ENCODE results near the gene CTBS.

The CTBS gene

DNA sequence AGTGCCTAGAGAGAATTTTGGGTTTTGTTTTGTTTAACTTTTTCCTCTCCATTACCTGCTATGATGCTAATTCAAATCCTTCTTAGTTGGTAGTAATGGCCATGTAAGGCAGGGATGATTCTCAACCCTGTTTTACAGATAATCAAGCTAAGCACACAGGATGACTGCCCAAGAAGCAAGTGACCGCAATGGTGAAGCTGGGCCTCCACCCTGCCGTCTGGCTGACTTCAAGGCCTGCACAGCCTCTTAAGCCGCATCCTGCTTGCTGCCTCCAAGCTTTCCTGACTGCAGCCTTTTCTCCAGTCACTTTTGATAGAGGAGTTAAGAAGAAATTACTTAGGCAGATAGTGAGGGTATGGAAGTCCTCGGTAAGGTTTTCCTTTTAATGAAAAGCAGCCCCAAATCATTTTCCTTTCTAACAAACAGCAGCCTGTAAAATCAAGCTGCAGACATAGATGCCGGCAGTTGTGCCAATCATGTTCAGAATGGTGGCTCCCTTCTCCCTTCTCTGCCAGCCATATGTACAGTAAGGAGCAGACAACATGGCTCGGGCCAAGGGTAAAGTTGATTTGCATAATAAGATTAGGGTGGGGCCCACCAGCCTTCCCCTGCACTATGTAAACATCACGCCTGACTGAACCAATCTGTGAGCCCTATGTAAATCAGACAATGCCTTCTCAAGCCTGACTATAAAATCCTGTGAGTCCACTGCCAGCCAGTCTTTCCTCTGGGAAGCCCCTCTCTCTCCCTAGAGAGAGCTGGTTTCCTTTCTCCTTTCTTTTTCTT is 8.8 kb upstream of the CTBS start:
- Histone ChIP-seq H3K4me1 (peaks cover 0 to 9% (median 8%) of the 10 kb centered on the region in 10 experiments; a peak in 6 of 20 replicates), H3K9me3 (replicated peaks in 1 of 11) (peaks cover 27 to 38% (median 33%) of the 10 kb centered on the region in 11 experiments), H3K4me2 (peak overlapping the region in 4 of 11 experiments; percentile 3 to 30 (median 12); a peak in 1 of 22 replicates), H4K20me1 (no peaks in the 10 kb centered on the region), H3K9ac (no peak overlapping the region), H3K27me3 (no peaks in the 10 kb centered on the region), H3K27ac (0 out of 22 replicates have a peak overlapping the region, but pooled peaks of 2 of the 11 experiments have one; percentile 6 to 14), H3K36me3 (peaks cover 0 to 51% (median 0%) of the 10 kb centered on the region in 11 experiments; a peak in 9 of 22 replicates), H3K4me3 (no peak overlapping the region)
- TF ChIP-seq Cebpa-rat (IDR thresholded peaks at IDR 0.05): no peak

DNA sequence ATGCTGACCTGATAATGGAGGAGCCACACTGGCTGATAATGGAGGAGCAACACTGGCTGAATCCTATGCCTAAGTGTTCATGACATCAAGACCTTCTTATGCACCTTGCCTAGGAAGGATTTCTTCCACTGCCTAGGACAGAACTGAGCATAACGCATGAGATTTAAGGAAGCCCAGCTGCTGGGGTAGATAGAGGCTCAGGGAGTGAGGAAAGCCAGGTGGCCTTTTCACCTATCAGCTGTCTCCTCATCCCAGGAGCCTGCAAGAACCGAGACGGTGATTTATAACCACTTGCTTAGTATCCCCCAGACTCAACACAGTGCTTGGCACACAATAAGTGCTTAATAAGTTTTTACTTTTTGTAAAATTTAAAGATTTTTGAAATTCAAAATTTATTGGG is 7.4 kb upstream of the CTBS start:
- Histone ChIP-seq H3K4me3 (no peak overlapping the region), H3K36me3 (peaks cover 0 to 62% (median 0%) of the 10 kb centered on the region in 11 experiments; a peak in 9 of 22 replicates), H3K27me3 (no peaks in the 10 kb centered on the region), H3K4me2 (no peak overlapping the region), H4K20me1 (no peaks in the 10 kb centered on the region), H3K4me1 (peaks cover 0 to 9% (median 8%) of the 10 kb centered on the region in 10 experiments; a peak in 6 of 20 replicates), H3K9me3 (replicated peaks in 1 of 11) (peaks cover 27 to 38% (median 33%) of the 10 kb centered on the region in 11 experiments), H3K27ac (no peak overlapping the region), H3K9ac (no peak overlapping the region)
- no peak for TF ChIP-seq Cebpa-rat (IDR thresholded peaks at IDR 0.05)

DNA sequence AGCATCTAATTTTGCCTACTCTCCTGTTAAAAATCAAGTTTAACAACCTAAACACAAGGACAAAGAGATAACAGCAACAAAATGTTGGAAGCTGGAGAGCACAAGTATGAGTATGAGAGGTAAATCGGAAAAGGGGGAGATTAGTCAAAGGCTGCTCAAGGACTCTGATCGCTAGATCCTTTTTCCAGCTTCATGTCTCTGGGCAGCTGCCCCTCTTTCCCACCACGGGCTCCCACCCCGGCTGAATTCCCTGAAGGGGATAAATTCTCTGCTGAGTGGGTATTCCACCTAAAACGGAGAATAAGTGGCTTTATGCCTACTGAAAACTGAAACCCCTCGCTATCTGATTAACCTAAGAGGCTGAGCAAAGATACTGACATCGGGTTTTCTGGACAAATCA is 696 bp upstream of the CTBS start:
- Histone ChIP-seq H3K9me3 (replicated peaks in 1 of 11) (0 out of 22 replicates have a peak, but pooled peaks cover 0 to 2% (median 0%) of the 10 kb centered on the region in 11 experiments), H3K27me3 (no peaks in the 10 kb centered on the region), H3K4me2 (peak overlapping the region; percentile 64 to 86 (median 80)), H3K36me3 (peaks cover 0 to 47% (median 9%) of the 10 kb centered on the region in 11 experiments; a peak in 11 of 22 replicates), H3K4me1 (peaks cover 15 to 46% (median 22%) of the 10 kb centered on the region in 10 experiments), H3K27ac (peak overlapping the region in 7 of 11 experiments; percentile 26 to 100 (median 99); a peak in 11 of 22 replicates), H3K9ac (peak overlapping the region in 8 of 11 experiments; percentile 20 to 100 (median 82); a peak in 10 of 22 replicates), H3K4me3 (peak overlapping the region; percentile 63 to 77 (median 70); a peak in 17 of 20 replicates), H4K20me1 (no peaks in the 10 kb centered on the region; a peak in 1 of 22 replicates)
- TF ChIP-seq Cebpa-rat (IDR thresholded peaks at IDR 0.05): no peak

DNA sequence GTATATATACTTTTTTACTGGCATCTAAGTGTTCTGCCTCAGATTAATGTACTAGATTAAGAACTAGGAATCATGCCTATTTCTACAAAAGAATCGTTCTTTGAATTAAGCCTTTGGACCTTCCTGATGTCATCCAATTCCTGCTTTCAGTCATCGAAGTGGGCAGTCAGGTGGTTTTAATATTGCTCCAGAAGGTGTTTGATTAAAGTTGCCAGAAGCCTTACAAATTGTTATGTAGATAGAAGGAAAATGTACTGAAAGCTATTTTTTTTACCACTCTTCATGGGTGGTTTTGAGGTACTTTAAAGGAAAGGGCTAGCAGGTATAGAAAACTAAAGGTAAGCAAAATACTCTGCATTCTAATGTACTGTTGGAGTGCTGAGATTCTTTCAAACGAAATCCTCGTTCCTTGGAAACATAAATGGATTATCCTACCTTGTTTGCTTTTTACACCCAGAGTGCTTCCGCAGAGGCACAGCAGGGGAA is 716 bp downstream of the CTBS start:
- H3K36me3 ChIP-seq: peaks cover 11 to 51% (median 22%) of the 10 kb centered on the region in 11 experiments; a peak in 21 of 22 replicates
- H3K4me2 ChIP-seq: peak overlapping the region; percentile 73 to 99 (median 91)
- H3K4me3 ChIP-seq: peak overlapping the region; percentile 63 to 77 (median 70)
- peak overlapping the region; percentile 94 to 100 (median 99) for H3K27ac ChIP-seq
- no peaks in the 10 kb centered on the region for H3K27me3 ChIP-seq
- H3K4me1 ChIP-seq: peaks cover 15 to 46% (median 22%) of the 10 kb centered on the region in 10 experiments
- peak overlapping the region; percentile 92 to 100 (median 98) for H3K9ac ChIP-seq
- no peaks in the 10 kb centered on the region; a peak in 1 of 22 replicates for H4K20me1 ChIP-seq
- no peak for TF ChIP-seq Cebpa-rat (IDR thresholded peaks at IDR 0.05)
- H3K9me3 ChIP-seq (replicated peaks in 1 of 11): no peaks in the 10 kb centered on the region

DNA sequence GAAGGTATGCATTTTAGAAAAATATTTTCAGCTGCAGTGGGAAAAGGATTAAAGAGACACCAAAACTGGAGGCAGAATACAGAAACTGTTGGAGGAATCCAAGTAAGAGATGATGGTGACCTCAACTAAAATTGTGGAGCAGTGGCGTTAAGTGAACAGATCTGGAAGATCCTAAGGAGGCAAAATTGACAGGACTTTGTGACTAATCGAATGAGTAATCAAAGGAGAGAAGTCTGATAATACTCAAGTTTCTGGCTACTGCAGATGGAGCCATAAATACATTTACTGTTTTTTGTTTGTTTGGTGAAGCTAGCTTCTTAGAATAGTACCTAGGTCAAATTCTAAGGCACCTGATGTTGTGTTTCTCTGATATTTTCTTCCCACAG is 3.1 kb downstream of the CTBS start:
- no peak overlapping the region for H3K9ac ChIP-seq
- 0 out of 22 replicates have a peak, but pooled peaks of 1 of the 11 experiments have one; percentile 1 for TF ChIP-seq Cebpa-rat (IDR thresholded peaks at IDR 0.05)
- no peak overlapping the region for H3K27ac ChIP-seq
- H3K4me2 ChIP-seq: peak overlapping the region in 5 of 11 experiments; percentile 8 to 92 (median 75); a peak in 7 of 22 replicates
- H3K27me3 ChIP-seq: no peaks in the 10 kb centered on the region
- H3K4me3 ChIP-seq: no peak overlapping the region
- peaks cover 0 to under 1% (median 0%) of the 10 kb centered on the region in 11 experiments; a peak in 2 of 22 replicates for H4K20me1 ChIP-seq
- no peaks in the 10 kb centered on the region for H3K9me3 ChIP-seq (replicated peaks in 1 of 11)
- peaks cover 13 to 55% (median 33%) of the 10 kb centered on the region in 11 experiments; a peak in 21 of 22 replicates for H3K36me3 ChIP-seq
- peaks cover 15 to 50% (median 22%) of the 10 kb centered on the region in 10 experiments for H3K4me1 ChIP-seq

DNA sequence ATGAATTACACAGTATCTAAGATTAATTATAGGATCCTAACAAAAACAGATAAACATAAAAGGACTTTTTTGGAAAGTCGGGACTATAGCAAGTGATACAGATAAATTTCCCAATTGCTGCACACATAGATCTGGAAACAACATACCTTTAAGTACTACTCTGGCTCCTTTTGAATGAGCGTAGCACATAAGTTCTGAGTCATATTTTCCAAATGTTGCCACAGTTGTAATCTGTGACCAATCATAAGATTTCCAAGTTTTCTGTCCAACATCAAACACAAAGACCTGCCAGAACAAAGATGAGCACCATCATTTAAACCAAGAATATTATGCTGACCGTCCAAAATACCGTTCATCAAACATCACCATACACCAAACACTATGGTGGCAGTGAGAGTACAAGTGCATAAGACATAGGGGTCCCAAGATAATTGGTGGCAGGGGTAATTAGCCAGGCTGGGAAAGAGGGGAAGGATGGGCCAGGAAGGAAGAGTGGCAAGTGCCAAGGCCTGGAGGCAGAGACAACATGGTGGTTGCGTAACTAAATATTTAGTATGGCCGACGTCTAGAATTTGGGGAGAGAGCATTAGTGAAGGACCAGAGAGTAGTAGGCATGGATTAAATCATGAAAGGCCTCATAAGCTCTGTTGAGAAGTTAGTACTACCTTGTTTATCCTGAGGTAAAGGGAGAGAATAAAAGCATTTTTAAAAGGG is 3.6 kb downstream of the CTBS start:
- Histone ChIP-seq H3K4me3 (no peak overlapping the region), H3K9ac (no peak overlapping the region), H3K9me3 (replicated peaks in 1 of 11) (no peaks in the 10 kb centered on the region), H3K27me3 (no peaks in the 10 kb centered on the region), H4K20me1 (peaks cover 0 to 3% (median 0%) of the 10 kb centered on the region in 11 experiments; a peak in 2 of 22 replicates), H3K36me3 (peaks cover 13 to 56% (median 34%) of the 10 kb centered on the region in 11 experiments; a peak in 21 of 22 replicates), H3K4me1 (peaks cover 15 to 45% (median 22%) of the 10 kb centered on the region in 10 experiments), H3K4me2 (peak overlapping the region in 5 of 11 experiments; percentile 8 to 92 (median 75); a peak in 7 of 22 replicates), H3K27ac (no peak overlapping the region)
- TF ChIP-seq Cebpa-rat (IDR thresholded peaks at IDR 0.05): peak in 3 of 11 experiments; percentile 44 to 54 (median 49); a peak in 2 of 22 replicates

DNA sequence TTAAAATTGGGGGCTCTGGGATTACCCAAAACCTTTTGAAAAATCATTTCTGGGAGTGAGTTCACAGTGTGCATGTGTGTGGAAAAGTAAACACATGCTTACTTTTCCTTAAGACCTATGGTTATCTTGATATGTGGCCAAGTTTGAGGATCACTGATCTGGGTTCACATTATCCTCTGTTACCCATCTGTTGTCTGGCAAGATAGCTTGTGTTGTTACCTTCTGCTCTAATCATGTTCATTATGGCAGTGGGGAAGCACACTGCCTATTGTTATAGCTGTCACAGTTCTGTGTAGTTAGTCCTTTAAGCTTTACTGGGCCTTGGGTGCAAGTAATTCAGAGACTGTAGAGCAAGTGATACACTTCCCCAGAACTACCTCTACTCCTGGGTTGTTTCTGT is 5.0 kb downstream of the CTBS start:
- H3K9ac ChIP-seq: no peak overlapping the region
- no peak overlapping the region for H3K4me2 ChIP-seq
- no peak overlapping the region for H3K4me3 ChIP-seq
- H3K27ac ChIP-seq: no peak overlapping the region
- TF ChIP-seq Cebpa-rat (IDR thresholded peaks at IDR 0.05): no peak
- H4K20me1 ChIP-seq: peaks cover 0 to 3% (median 0%) of the 10 kb centered on the region in 11 experiments; a peak in 2 of 22 replicates
- H3K36me3 ChIP-seq: peaks cover 18 to 67% (median 40%) of the 10 kb centered on the region in 11 experiments; a peak in 21 of 22 replicates
- no peaks in the 10 kb centered on the region for H3K27me3 ChIP-seq
- peaks cover 12 to 34% (median 16%) of the 10 kb centered on the region in 10 experiments for H3K4me1 ChIP-seq
- H3K9me3 ChIP-seq (replicated peaks in 1 of 11): no peaks in the 10 kb centered on the region

DNA sequence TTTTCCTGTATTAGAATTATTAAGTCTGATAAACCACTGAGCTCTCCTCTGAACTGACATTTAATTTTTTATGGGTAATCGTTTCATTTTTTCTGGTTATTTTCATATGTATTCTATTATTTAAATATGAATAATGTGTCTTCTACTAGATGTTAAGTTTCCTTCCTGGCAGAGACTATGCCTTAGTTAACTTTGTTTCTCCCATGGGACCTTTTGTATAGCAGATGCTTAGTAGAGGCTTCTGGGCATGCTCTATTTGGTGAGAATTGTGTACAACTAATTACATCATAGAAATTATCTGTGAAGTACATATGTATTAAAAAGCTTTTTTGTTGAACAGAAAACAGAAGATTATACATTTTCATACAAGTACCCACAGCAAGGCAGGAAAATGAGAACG is 23.4 kb downstream of the CTBS start:
- no peak for TF ChIP-seq Cebpa-rat (IDR thresholded peaks at IDR 0.05)

More for the DNA sequence above, 23.4 kb downstream of the CTBS start:
- Histone ChIP-seq H3K4me1 (no peaks in the 10 kb centered on the region), H3K27ac (no peak overlapping the region), H4K20me1 (no peaks in the 10 kb centered on the region; a peak in 1 of 22 replicates), H3K36me3 (peaks cover 0 to 42% (median 9%) of the 10 kb centered on the region in 11 experiments; a peak in 11 of 22 replicates), H3K4me2 (no peak overlapping the region), H3K4me3 (no peak overlapping the region), H3K27me3 (no peaks in the 10 kb centered on the region), H3K9me3 (replicated peaks in 1 of 11) (no peaks in the 10 kb centered on the region), H3K9ac (no peak overlapping the region)
